ENCODE results near the gene C17orf67.
"Not testable (repeated sequence)": the region's sequence is repeated elsewhere in the genome, so short reads cannot be mapped to it uniquely, and the experiment has no call there.

The C17orf67 gene

GRCh38 chr17:56761387-56761786, 72.3 kb downstream of the C17orf67 start:
- WGBS (ENCODE audit: extremely low coverage, insufficient coverage, low lambda C conversion rate) = no CpG with 5 or more reads among the region's 2 CpGs
- H3K9ac ChIP-seq (ENCODE audit: low read length) = no peak overlapping the region

DNA sequence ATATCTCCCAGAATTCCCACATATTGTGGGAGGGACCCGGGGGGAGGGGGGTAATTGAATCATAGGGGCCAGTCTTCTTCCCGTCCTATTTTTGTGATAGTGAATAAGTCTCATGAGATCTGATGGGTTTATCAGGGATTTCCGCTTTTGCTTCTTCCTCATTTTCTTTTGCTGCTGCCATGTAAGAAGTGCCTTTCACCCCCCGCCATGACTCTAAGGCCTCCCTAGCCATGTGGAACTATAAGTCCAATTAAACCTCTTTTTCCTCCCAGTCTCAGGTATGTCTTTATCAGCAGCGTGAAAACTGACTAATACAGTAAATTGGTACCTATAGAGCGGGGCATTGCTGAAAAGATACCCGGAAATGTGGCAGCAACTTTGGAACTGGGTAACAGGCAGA, 76.1 kb downstream of the C17orf67 start:
- H3K4ac ChIP-seq (ENCODE audit: low read depth, low read length); H3K79me1 ChIP-seq (ENCODE audit: low read length); DNase-seq; H2BK5ac ChIP-seq (ENCODE audit: low read length); H3K4me3 ChIP-seq (ENCODE audit: low read length); H2AK5ac ChIP-seq (ENCODE audit: low read length); H3K36me3 ChIP-seq (ENCODE audit: control insufficient read depth, insufficient read depth, low read length); H4K8ac ChIP-seq (ENCODE audit: low read depth, low read length); H4K5ac ChIP-seq (ENCODE audit: low read length); H3K27me3 ChIP-seq (ENCODE audit: insufficient read depth, low read length, poor library complexity); H2BK15ac ChIP-seq (replicated peaks; ENCODE audit: low read depth); H3K23ac ChIP-seq (ENCODE audit: low read length); H3K4me1 ChIP-seq (ENCODE audit: control insufficient read depth, low read depth, low read length); H3K56ac ChIP-seq (ENCODE audit: low read length); H3K9ac ChIP-seq (ENCODE audit: low read length); H2BK120ac ChIP-seq (ENCODE audit: low read depth, low read length); H3K18ac ChIP-seq (ENCODE audit: low read length); H3K4me2 ChIP-seq (ENCODE audit: low read length); H3K79me2 ChIP-seq (ENCODE audit: control insufficient read depth, insufficient read depth, low read length); H3K27ac ChIP-seq (ENCODE audit: low read depth, low read length): not testable (repeated sequence)
- no CpG with 5 or more reads among the region's 7 CpGs for WGBS (ENCODE audit: extremely low coverage, insufficient coverage, low lambda C conversion rate)

More at GRCh38 chr17:56761387-56761786, 72.3 kb downstream of the C17orf67 start:
- no peaks in the 10 kb centered on the region for H3K4me1 ChIP-seq (ENCODE audit: control insufficient read depth, low read depth, low read length)
- H4K8ac ChIP-seq (ENCODE audit: low read depth, low read length) = no peak overlapping the region
- H2AK5ac ChIP-seq (ENCODE audit: low read length) = no peak overlapping the region
- H2BK120ac ChIP-seq (ENCODE audit: low read depth, low read length) = no peak overlapping the region
- no peak overlapping the region for H3K18ac ChIP-seq (ENCODE audit: low read length)
- H3K27me3 ChIP-seq (ENCODE audit: insufficient read depth, low read length, poor library complexity) = no peaks in the 10 kb centered on the region
- no peak overlapping the region for H3K4me2 ChIP-seq (ENCODE audit: low read length)
- no peak overlapping the region for H4K5ac ChIP-seq (ENCODE audit: low read length)
- no peak overlapping the region for H3K4ac ChIP-seq (ENCODE audit: low read depth, low read length)
- no peak for DNase-seq
- H3K79me1 ChIP-seq (ENCODE audit: low read length) = no peaks in the 10 kb centered on the region
- H3K79me2 ChIP-seq (ENCODE audit: control insufficient read depth, insufficient read depth, low read length) = no peaks in the 10 kb centered on the region
- H3K56ac ChIP-seq (ENCODE audit: low read length) = no peak overlapping the region
- H2BK15ac ChIP-seq (replicated peaks; ENCODE audit: low read depth) = no peak overlapping the region
- no peaks in the 10 kb centered on the region for H3K36me3 ChIP-seq (ENCODE audit: control insufficient read depth, insufficient read depth, low read length)
- H3K27ac ChIP-seq (ENCODE audit: low read depth, low read length) = no peak overlapping the region
- no peak overlapping the region for H3K23ac ChIP-seq (ENCODE audit: low read length)
- no peak overlapping the region for H3K4me3 ChIP-seq (ENCODE audit: low read length)
- no peak overlapping the region for H2BK5ac ChIP-seq (ENCODE audit: low read length)

DNA sequence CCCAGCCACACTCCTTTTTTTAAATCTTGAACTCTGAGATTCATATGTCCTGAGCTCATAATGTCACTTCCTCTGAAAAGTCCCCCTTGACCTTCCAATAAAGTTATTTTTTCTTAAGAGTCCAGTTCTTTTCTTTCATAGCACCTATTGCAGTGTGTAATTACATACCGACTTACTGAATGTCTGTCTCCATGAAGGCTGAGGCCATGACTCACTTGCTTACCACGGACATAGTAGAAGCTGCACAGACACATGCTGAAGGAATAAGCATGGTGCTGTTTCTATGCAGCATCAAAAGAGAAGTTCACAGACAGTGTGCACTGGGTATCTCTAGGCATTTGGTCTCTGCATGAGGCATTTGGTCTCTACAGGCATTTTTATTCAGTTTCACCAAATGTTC, 77.2 kb downstream of the C17orf67 start:
- H3K18ac ChIP-seq (ENCODE audit: low read length) = no peak overlapping the region
- H2BK5ac ChIP-seq (ENCODE audit: low read length) = no peak overlapping the region
- no peaks in the 10 kb centered on the region for H3K79me1 ChIP-seq (ENCODE audit: low read length)
- no peak overlapping the region for H3K56ac ChIP-seq (ENCODE audit: low read length)
- H3K4me1 ChIP-seq (ENCODE audit: control insufficient read depth, low read depth, low read length) = no peaks in the 10 kb centered on the region
- no peaks in the 10 kb centered on the region for H3K79me2 ChIP-seq (ENCODE audit: control insufficient read depth, insufficient read depth, low read length)
- DNase-seq = no peak
- H3K4ac ChIP-seq (ENCODE audit: low read depth, low read length) = no peak overlapping the region
- H2AK5ac ChIP-seq (ENCODE audit: low read length) = no peak overlapping the region
- H4K8ac ChIP-seq (ENCODE audit: low read depth, low read length) = no peak overlapping the region
- no peak overlapping the region for H3K4me3 ChIP-seq (ENCODE audit: low read length)
- no peak overlapping the region for H2BK15ac ChIP-seq (replicated peaks; ENCODE audit: low read depth)
- no peak overlapping the region for H3K23ac ChIP-seq (ENCODE audit: low read length)
- H2BK120ac ChIP-seq (ENCODE audit: low read depth, low read length) = no peak overlapping the region
- no peaks in the 10 kb centered on the region for H3K27me3 ChIP-seq (ENCODE audit: insufficient read depth, low read length, poor library complexity)
- no peak overlapping the region for H3K4me2 ChIP-seq (ENCODE audit: low read length)
- no CpG with 5 or more reads among the region's 2 CpGs for WGBS (ENCODE audit: extremely low coverage, insufficient coverage, low lambda C conversion rate)
- H4K5ac ChIP-seq (ENCODE audit: low read length) = no peak overlapping the region
- no peaks in the 10 kb centered on the region for H3K36me3 ChIP-seq (ENCODE audit: control insufficient read depth, insufficient read depth, low read length)
- no peak overlapping the region for H3K27ac ChIP-seq (ENCODE audit: low read depth, low read length)
- no peak overlapping the region for H3K9ac ChIP-seq (ENCODE audit: low read length)

GRCh38 chr17:56755310-56755709, 78.4 kb downstream of the C17orf67 start:
- Histone ChIP-seq H3K36me3 (ENCODE audit: control insufficient read depth, insufficient read depth, low read length) (no peaks in the 10 kb centered on the region), H3K4ac (ENCODE audit: low read depth, low read length) (no peak overlapping the region), H3K79me1 (ENCODE audit: low read length) (no peaks in the 10 kb centered on the region), H3K4me3 (ENCODE audit: low read length) (no peak overlapping the region), H2BK120ac (ENCODE audit: low read depth, low read length) (no peak overlapping the region), H3K4me2 (ENCODE audit: low read length) (no peak overlapping the region), H3K56ac (ENCODE audit: low read length) (no peak overlapping the region), H2BK5ac (ENCODE audit: low read length) (no peak overlapping the region), H3K27me3 (ENCODE audit: insufficient read depth, low read length, poor library complexity) (no peaks in the 10 kb centered on the region), H3K9ac (ENCODE audit: low read length) (no peak overlapping the region), H2BK15ac (replicated peaks; ENCODE audit: low read depth) (no peak overlapping the region), H3K18ac (ENCODE audit: low read length) (peak overlapping the region; percentile 41), H4K8ac (ENCODE audit: low read depth, low read length) (no peak overlapping the region), H3K27ac (ENCODE audit: low read depth, low read length) (no peak overlapping the region), H3K23ac (ENCODE audit: low read length) (no peak overlapping the region), H3K79me2 (ENCODE audit: control insufficient read depth, insufficient read depth, low read length) (no peaks in the 10 kb centered on the region), H2AK5ac (ENCODE audit: low read length) (no peak overlapping the region), H4K5ac (ENCODE audit: low read length) (no peak overlapping the region), H3K4me1 (ENCODE audit: control insufficient read depth, low read depth, low read length) (no peaks in the 10 kb centered on the region)
- no CpG with 5 or more reads among the region's 5 CpGs for WGBS (ENCODE audit: extremely low coverage, insufficient coverage, low lambda C conversion rate)
- DNase-seq = no peak

DNA sequence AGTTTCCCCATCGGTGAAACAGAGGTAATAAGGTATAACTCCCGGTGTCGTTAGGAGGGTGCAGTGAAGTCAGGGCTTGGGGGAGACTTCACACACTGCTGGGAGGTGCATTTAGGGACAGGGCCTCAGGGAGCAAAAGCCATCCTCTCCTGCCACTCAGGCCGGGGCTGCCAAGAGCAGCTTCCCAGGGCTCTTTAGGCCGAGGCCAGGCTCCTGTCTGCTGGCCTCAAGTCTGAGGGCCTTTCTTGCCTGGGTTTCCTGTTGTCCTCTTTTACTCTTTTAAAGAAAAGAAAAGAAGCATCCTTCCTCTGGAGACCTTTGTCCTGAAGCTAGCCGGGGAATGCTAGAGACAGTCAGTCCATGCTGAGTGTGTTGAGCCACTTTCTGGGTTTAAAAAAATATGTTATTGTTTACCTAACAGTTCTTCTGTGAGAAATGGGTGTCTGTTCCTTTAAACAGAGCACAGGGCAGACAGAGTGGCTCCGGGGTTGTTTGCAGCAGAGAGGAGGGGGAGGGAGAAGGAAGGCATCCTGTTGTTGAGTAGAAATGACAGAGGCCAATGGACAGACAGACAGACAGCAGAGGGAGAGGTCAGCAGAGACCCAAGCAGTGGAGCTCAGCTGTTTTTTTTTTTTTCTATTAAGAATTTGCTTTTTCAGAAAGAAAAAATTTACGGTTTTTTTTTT, 79.1 kb downstream of the C17orf67 start:
- H3K36me3 ChIP-seq (ENCODE audit: control insufficient read depth, insufficient read depth, low read length) = no peaks in the 10 kb centered on the region
- H2BK5ac ChIP-seq (ENCODE audit: low read length) = no peak overlapping the region
- no peak overlapping the region for H4K5ac ChIP-seq (ENCODE audit: low read length)
- no peak overlapping the region for H3K4ac ChIP-seq (ENCODE audit: low read depth, low read length)
- peak overlapping the region; percentile 54 for H3K27ac ChIP-seq (ENCODE audit: low read depth, low read length)
- H3K79me2 ChIP-seq (ENCODE audit: control insufficient read depth, insufficient read depth, low read length) = no peaks in the 10 kb centered on the region
- no peaks in the 10 kb centered on the region for H3K79me1 ChIP-seq (ENCODE audit: low read length)
- H3K4me1 ChIP-seq (ENCODE audit: control insufficient read depth, low read depth, low read length) = no peaks in the 10 kb centered on the region
- no peak overlapping the region for H3K9ac ChIP-seq (ENCODE audit: low read length)
- peak overlapping the region; percentile 52 for H3K56ac ChIP-seq (ENCODE audit: low read length)
- H2BK120ac ChIP-seq (ENCODE audit: low read depth, low read length) = no peak overlapping the region
- H4K8ac ChIP-seq (ENCODE audit: low read depth, low read length) = no peak overlapping the region
- DNase-seq = peak; percentile 77
- H3K4me3 ChIP-seq (ENCODE audit: low read length) = no peak overlapping the region
- no CpG with 5 or more reads among the region's 8 CpGs for WGBS (ENCODE audit: extremely low coverage, insufficient coverage, low lambda C conversion rate)
- H3K23ac ChIP-seq (ENCODE audit: low read length) = no peak overlapping the region
- no peak overlapping the region for H2AK5ac ChIP-seq (ENCODE audit: low read length)
- no peaks in the 10 kb centered on the region for H3K27me3 ChIP-seq (ENCODE audit: insufficient read depth, low read length, poor library complexity)
- H3K4me2 ChIP-seq (ENCODE audit: low read length) = no peak overlapping the region
- H3K18ac ChIP-seq (ENCODE audit: low read length) = peak overlapping the region; percentile 0
- H2BK15ac ChIP-seq (replicated peaks; ENCODE audit: low read depth) = no peak overlapping the region

- Histone ChIP-seq H3K27ac (ENCODE audit: low read depth, low read length) (no peak overlapping the region), H2BK5ac (ENCODE audit: low read length) (no peak overlapping the region), H4K5ac (ENCODE audit: low read length) (no peak overlapping the region), H3K18ac (ENCODE audit: low read length) (no peak overlapping the region), H3K4me1 (ENCODE audit: control insufficient read depth, low read depth, low read length) (no peaks in the 10 kb centered on the region), H3K27me3 (ENCODE audit: insufficient read depth, low read length, poor library complexity) (no peaks in the 10 kb centered on the region), H2BK120ac (ENCODE audit: low read depth, low read length) (no peak overlapping the region), H2AK5ac (ENCODE audit: low read length) (no peak overlapping the region), H3K4me2 (ENCODE audit: low read length) (no peak overlapping the region), H3K56ac (ENCODE audit: low read length) (no peak overlapping the region), H3K79me1 (ENCODE audit: low read length) (no peaks in the 10 kb centered on the region), H4K8ac (ENCODE audit: low read depth, low read length) (no peak overlapping the region), H3K4me3 (ENCODE audit: low read length) (no peak overlapping the region), H2BK15ac (replicated peaks; ENCODE audit: low read depth) (no peak overlapping the region), H3K23ac (ENCODE audit: low read length) (no peak overlapping the region), H3K4ac (ENCODE audit: low read depth, low read length) (no peak overlapping the region), H3K9ac (ENCODE audit: low read length) (no peak overlapping the region), H3K79me2 (ENCODE audit: control insufficient read depth, insufficient read depth, low read length) (no peaks in the 10 kb centered on the region), H3K36me3 (ENCODE audit: control insufficient read depth, insufficient read depth, low read length) (no peaks in the 10 kb centered on the region)
- no peak for DNase-seq
- no CpG with 5 or more reads among the region's 4 CpGs for WGBS (ENCODE audit: extremely low coverage, insufficient coverage, low lambda C conversion rate)
These were observed 81.4 kb downstream of the C17orf67 start for GRCh38 chr17:56752263-56752836.

All from mesendoderm (in vitro differentiated cells).